SK-N-SH (cell line): ENCODE measurements around the gene PPP1R14D. TPM values are rescaled to one million over a fixed set of nuclear protein-coding genes. Genes with fewer than 3 reads are reported as not detected.

Experiments used
- CTCF ChIA-PET: fragments of 300-600, 350-600 bp; formaldehyde crosslinking; extraction: SDS; loops from one replicate; lab custom pipeline; 2021; lab: Yijun Ruan, JAX
- POLR2A ChIA-PET: fragments of 350-600 bp; sonication (Branson Sonifier 250); formaldehyde crosslinking; extraction: SDS; loops from one replicate; lab custom pipeline; 2020; ENCODE audit warnings: antibody characterized with exemption, inconsistent platforms; lab: Yijun Ruan, JAX
- DNase-seq: peaks from one replicate; pipeline ENCODE4 v3.0.0; 2012
- H2AFZ ChIP-seq: fragments of 200-600 bp; sonication (generic); 2 replicates; pipeline ENCODE4 v1.8.1; 2016; ENCODE audit warnings: antibody characterized with exemption, mild to moderate bottlenecking, low read depth
- H3F3A ChIP-seq: fragments of 200-600 bp; sonication (generic); replicated peaks from 2 replicates; pipeline ENCODE3; 2016; ENCODE audit warnings: antibody characterized with exemption, mild to moderate bottlenecking; ENCODE audit not compliant: insufficient read depth
- H3K27ac ChIP-seq, 2 experiments: fragments of 200-500 bp in 1 of 2; fragments of 200-600 bp in 1 of 2; sonication (Bioruptor generic) in 1 of 2; sonication (generic), shearing (Covaris generic) in 1 of 2; 2 replicates each; pipeline versions ENCODE4 v1.5.1 to v1.6.1; 2014 to 2016; ENCODE audit warnings: low read depth in 2 of 2, inconsistent platforms in 1 of 2, low read length in 1 of 2, mild to moderate bottlenecking in 1 of 2, mixed read lengths in 1 of 2
- H3K27me3 ChIP-seq: fragments of 200-600 bp; sonication (generic), shearing (Covaris generic); 2 replicates; pipeline ENCODE4 v1.6.1; 2016; ENCODE audit warnings: mixed run types; ENCODE audit not compliant: insufficient read depth
- H3K36me3 ChIP-seq, 2 experiments: fragments of 200-500 bp in 1 of 2; fragments of 200-600 bp in 1 of 2; sonication (Bioruptor generic) in 1 of 2; sonication (generic) in 1 of 2; replicated peaks in 1 of 2; 2 replicates each; pipeline versions ENCODE3 to v1.5.1; 2014 to 2016; ENCODE audit warnings: low read length in 1 of 2, mild to moderate bottlenecking in 1 of 2; ENCODE audit not compliant: insufficient read depth in 2 of 2, control insufficient read depth in 1 of 2
- H3K4me1 ChIP-seq, 2 experiments: fragments of 200-500 bp in 1 of 2; fragments of 200-600 bp in 1 of 2; sonication (Bioruptor generic) in 1 of 2; sonication (generic), shearing (Covaris generic) in 1 of 2; 2 replicates each; pipeline versions ENCODE4 v1.5.1 to v1.6.1; 2014 to 2016; ENCODE audit warnings: low read depth in 1 of 2, low read length in 1 of 2, mixed run types in 1 of 2; ENCODE audit not compliant: insufficient read depth in 2 of 2, control insufficient read depth in 1 of 2
- H3K4me2 ChIP-seq: fragments of 200-600 bp; sonication (generic), shearing (Covaris generic); 2 replicates; pipeline ENCODE4 v1.6.1; 2017; ENCODE audit warnings: mixed run types
- H3K4me3 ChIP-seq, 2 experiments: fragments of 200-500 bp in 1 of 2; fragments of 200-600 bp in 1 of 2; sonication (Bioruptor generic) in 1 of 2; sonication (generic), shearing (Covaris generic) in 1 of 2; 2 replicates each; pipeline versions ENCODE4 v1.5.1 to v1.8.1; 2014 to 2016; ENCODE audit warnings: low read depth in 2 of 2, inconsistent platforms in 1 of 2, low read length in 1 of 2, mild to moderate bottlenecking in 1 of 2, mixed read lengths in 1 of 2, moderate library complexity in 1 of 2
- H3K79me2 ChIP-seq: fragments of 200-600 bp; sonication (generic); 2 replicates; pipeline ENCODE4 v1.8.1; 2017; ENCODE audit warnings: mild to moderate bottlenecking; ENCODE audit not compliant: insufficient read depth
- H3K9ac ChIP-seq: fragments of 200-600 bp; sonication (generic); 2 replicates; pipeline ENCODE4 v1.6.1; 2017; ENCODE audit warnings: mixed run types
- H3K9me2 ChIP-seq: fragments of 200-600 bp; sonication (generic); 2 replicates; pipeline ENCODE4 v1.6.1; 2017; ENCODE audit warnings: mixed run types
- H3K9me3 ChIP-seq: fragments of 200-600 bp; sonication (generic); 2 replicates; pipeline ENCODE4 v1.6.1; 2017; ENCODE audit warnings: mixed run types, mild to moderate bottlenecking, moderate library complexity
- H4K20me1 ChIP-seq: fragments of 200-600 bp; sonication (generic); 2 replicates; pipeline ENCODE4 v1.6.1; 2017; ENCODE audit warnings: mild to moderate bottlenecking, mixed run types; ENCODE audit not compliant: insufficient read depth
- CTCF ChIP-seq: fragments of 200-600 bp; sonication (generic); IDR thresholded peaks from 2 replicates; pipeline ENCODE4 v1.6.1; 2017; ENCODE audit warnings: antibody characterized with exemption, mild to moderate bottlenecking, moderate library complexity
- ELF1 ChIP-seq: IDR thresholded peaks from 2 replicates; pipeline ENCODE4 v1.4.0; 2012
- FOSL2 ChIP-seq: IDR thresholded peaks from 2 replicates; pipeline ENCODE4 v1.4.0; 2012; ENCODE audit warnings: low read depth, mild to moderate bottlenecking, moderate library complexity, borderline replicate concordance
- FOXM1 ChIP-seq: IDR thresholded peaks from 2 replicates; pipeline ENCODE4 v1.4.0; 2012; ENCODE audit warnings: low read depth, mild to moderate bottlenecking
- GABPA ChIP-seq: IDR thresholded peaks from 2 replicates; pipeline ENCODE4 v1.4.0; 2012; ENCODE audit warnings: low read depth, mild to moderate bottlenecking
- GATA2 ChIP-seq: sonication (generic); formaldehyde crosslinking; IDR thresholded peaks from 2 replicates; pipeline ENCODE4 v1.5.0; 2020; ENCODE audit warnings: mild to moderate bottlenecking, missing genetic modification reagents
- IRF3 ChIP-seq: fragments of 150-350 bp; IDR thresholded peaks from 2 replicates; pipeline ENCODE4 v1.6.1; 2016; ENCODE audit warnings: mild to moderate bottlenecking, low read depth, low read length
- MEF2A ChIP-seq: IDR thresholded peaks from 2 replicates; pipeline ENCODE4 v1.4.0; 2012; ENCODE audit warnings: low read depth, borderline replicate concordance
- MXI1 ChIP-seq: IDR thresholded peaks from 2 replicates; pipeline ENCODE4 v1.6.1; 2012; ENCODE audit warnings: mild to moderate bottlenecking, low read depth, low read length, improper control_type of control experiment
- NFIC ChIP-seq: IDR thresholded peaks from 2 replicates; pipeline ENCODE4 v1.4.0; 2012; ENCODE audit warnings: borderline replicate concordance
- NRF1 ChIP-seq: IDR thresholded peaks from 2 replicates; pipeline ENCODE4 v1.6.1; 2012; ENCODE audit warnings: low read depth, mild to moderate bottlenecking, low read length
- RAD21 ChIP-seq: IDR thresholded peaks from 2 replicates; pipeline ENCODE4 v1.6.1; 2012; ENCODE audit warnings: mild to moderate bottlenecking, low read length
- RCOR1 ChIP-seq: fragments of 150-350 bp; IDR thresholded peaks from 2 replicates; pipeline ENCODE4 v1.6.1; 2017; ENCODE audit warnings: antibody characterized with exemption, low read length
- REST ChIP-seq: IDR thresholded peaks from 2 replicates; pipeline ENCODE4 v1.6.1; 2012; ENCODE audit warnings: mild to moderate bottlenecking, low read depth, low read length, moderate library complexity
- RFX5 ChIP-seq: IDR thresholded peaks from 2 replicates; pipeline ENCODE4 v1.6.1; 2012; ENCODE audit warnings: mild to moderate bottlenecking, improper control_type of control experiment, low read length
- RXRA ChIP-seq: IDR thresholded peaks from 2 replicates; pipeline ENCODE4 v1.4.0; 2012; ENCODE audit warnings: low read depth, mild to moderate bottlenecking, borderline replicate concordance
- SIN3A ChIP-seq: IDR thresholded peaks from 2 replicates; pipeline ENCODE4 v1.6.1; 2012; ENCODE audit warnings: low read depth, mild to moderate bottlenecking, low read length, moderate library complexity, borderline replicate concordance
- TAF1 ChIP-seq: IDR thresholded peaks from 2 replicates; pipeline ENCODE4 v1.6.1; 2012; ENCODE audit warnings: low read depth, mild to moderate bottlenecking, low read length, moderate library complexity, borderline replicate concordance
- USF1 ChIP-seq: IDR thresholded peaks from 2 replicates; pipeline ENCODE4 v1.4.0; 2012; ENCODE audit warnings: low read depth, borderline replicate concordance
- WGBS: methylation state at CpG from one replicate; pipeline ENCODE4 v1.1.6; 2017; ENCODE audit warnings: low lambda C conversion rate; 5-methylcytosine and 5-hydroxymethylcytosine counted together
- polyA plus RNA-seq, 3 experiments: library from polyadenylated mRNA; depleted of rRNA; stranded (reverse); fragments of >200 nt; gene quantifications; 2 replicates each; pipeline ENCODE4 v1.2.3, GENCODE V29; 2012

PPP1R14D gene
- polyA plus RNA-seq, 1 of the 3 experiments (the other 2 are of a cell fraction): not detected

- 87% methylated on average over 9 of the region's 11 CpGs for WGBS
- Histone ChIP-seq H3K4me1 (peaks cover 0 to 11% of the 10 kb centered on the region in 2 experiments; a peak in 1 of 4 replicates), H2AFZ (no peak overlapping the region), H3K9me3 (no peaks in the 10 kb centered on the region), H4K20me1 (no peaks in the 10 kb centered on the region), H3K4me2 (no peak overlapping the region), H3K9ac (no peak overlapping the region), H3K4me3 (no peak overlapping the region), H3K27me3 (no peaks in the 10 kb centered on the region), H3K36me3 (peaks cover 8 to 61% of the 10 kb centered on the region in 2 experiments), H3K27ac (no peak overlapping the region), H3K9me2 (no peaks in the 10 kb centered on the region), H3K79me2 (no peaks in the 10 kb centered on the region), H3F3A (no peaks in the 10 kb centered on the region)
- CTCF ChIA-PET: interaction anchor here (31.8 kb wide), 1 partner anchor 32 kb away, joined by 555 read pairs; the partner anchor contains the start of gene RMDN3
- POLR2A ChIA-PET: no interaction called here
- DNase-seq: no peak
- no peak for TF ChIP-seq NFIC
- TF ChIP-seq SIN3A: no peak
- TF ChIP-seq IRF3: no peak
- no peak for TF ChIP-seq FOSL2
- TF ChIP-seq MEF2A: no peak
- TF ChIP-seq RXRA: no peak
- no peak for TF ChIP-seq RCOR1
- TF ChIP-seq MXI1: no peak
- no peak for TF ChIP-seq GATA2
- no peak for TF ChIP-seq NRF1
Observed at GRCh38 chr15:40776537-40777141, 51.9 kb downstream of the PPP1R14D start.

- POLR2A ChIA-PET: no interaction called here
- TF ChIP-seq REST (no peak), FOXM1 (no peak), CTCF (no peak), GATA2 (no peak), USF1 (no peak), NRF1 (no peak), MXI1 (no peak), GABPA (no peak), RCOR1 (no peak), TAF1 (no peak), ELF1 (no peak), RAD21 (no peak), RFX5 (no peak), RXRA (no peak)
Observed at GRCh38 chr15:40775740-40776536, 52.6 kb downstream of the PPP1R14D start.

More at GRCh38 chr15:40775740-40776536, 52.6 kb downstream of the PPP1R14D start:
- peaks cover 0 to 18% of the 10 kb centered on the region in 2 experiments; a peak in 1 of 4 replicates for H3K4me1 ChIP-seq
- CTCF ChIA-PET: interaction anchor here (31.8 kb wide), 1 partner anchor 31 kb away, joined by 555 read pairs; the partner anchor contains the start of gene RMDN3
- H3K27ac ChIP-seq: no peak overlapping the region
- no peaks in the 10 kb centered on the region for H3K9me2 ChIP-seq
- H3K79me2 ChIP-seq: no peaks in the 10 kb centered on the region
- H3K4me2 ChIP-seq: no peak overlapping the region
- H3K27me3 ChIP-seq: no peaks in the 10 kb centered on the region
- 100% methylated on average over 11 of the region's 14 CpGs for WGBS
- no peaks in the 10 kb centered on the region for H3F3A ChIP-seq
- no peaks in the 10 kb centered on the region for H4K20me1 ChIP-seq
- H3K9ac ChIP-seq: no peak overlapping the region
- H3K9me3 ChIP-seq: no peaks in the 10 kb centered on the region
- DNase-seq: no peak
- no peak overlapping the region for H3K4me3 ChIP-seq
- no peak overlapping the region for H2AFZ ChIP-seq
- H3K36me3 ChIP-seq: peaks cover 8 to 61% of the 10 kb centered on the region in 2 experiments
